Kidney (tissue), 14 donors: ENCODE data around the gene TMEM209. TPM values are rescaled to one million over a fixed set of nuclear protein-coding genes. Genes with fewer than 3 reads are reported as not detected.
"Not testable (repeated sequence)": the region's sequence is repeated elsewhere in the genome, so short reads cannot be mapped to it uniquely, and the experiment has no call there.

Experiments
- DNase-seq, 5 donors: peaks; one replicate each; pipeline ENCODE4 v3.0.0-alpha.2; 2013 to 2020
- FAIRE-seq: peaks from 2 replicates; lab custom pipeline; 2012; peaks lifted over from hg19 to GRCh38; lab: Jason Lieb, UNC
- H3K27ac ChIP-seq, 2 donors: one replicate each; pipeline ENCODE4 v1.7.0; 2013; ENCODE audit warnings: low read depth in 2 of 2, low read length in 2 of 2, inconsistent platforms in 1 of 2
- H3K27me3 ChIP-seq: one replicate; pipeline ENCODE4 v1.7.1; 2013; ENCODE audit warnings: low read length, inconsistent platforms; ENCODE audit not compliant: control insufficient read depth, insufficient read depth
- H3K36me3 ChIP-seq, 3 donors: one replicate each; pipeline versions ENCODE4 v1.7.0 to v1.7.1; 2013; ENCODE audit warnings: low read length in 3 of 3, control low read depth in 1 of 3, inconsistent platforms in 1 of 3; ENCODE audit not compliant: insufficient read depth in 3 of 3, control insufficient read depth in 2 of 3
- H3K4me1 ChIP-seq, 3 donors: one replicate each; pipeline versions ENCODE4 v1.7.0 to v1.7.1; 2013; ENCODE audit warnings: low read length in 3 of 3, inconsistent platforms in 1 of 3, low read depth in 1 of 3; ENCODE audit not compliant: control insufficient read depth in 2 of 3, insufficient read depth in 2 of 3
- H3K4me3 ChIP-seq, 3 donors: one replicate each; pipeline versions ENCODE4 v1.7.0 to v1.8.1; 2013; ENCODE audit warnings: low read length in 3 of 3, control low read depth in 1 of 3, inconsistent platforms in 1 of 3
- H3K9ac ChIP-seq, 3 donors: one replicate each; pipeline versions ENCODE4 v1.7.0 to v1.7.1; 2013; ENCODE audit warnings: low read length in 3 of 3, control low read depth in 1 of 3, inconsistent platforms in 1 of 3
- H3K9me3 ChIP-seq, 3 donors: one replicate each; pipeline versions ENCODE4 v1.7.0 to v1.7.1; 2013; ENCODE audit warnings: low read length in 3 of 3, control low read depth in 1 of 3, inconsistent platforms in 1 of 3; ENCODE audit not compliant: control insufficient read depth in 2 of 3, insufficient read depth in 1 of 3
- CTCF ChIP-seq: IDR thresholded peaks from 3 replicates; pipeline ENCODE4 v1.5.1; 2012; ENCODE audit warnings: mild to moderate bottlenecking, moderate library complexity, borderline replicate concordance; ENCODE audit not compliant: insufficient read depth; ENCODE audit errors: extremely low read depth
- intact Hi-C: fragments of 100-400 bp; cut with DNase I; formaldehyde crosslinking; loops from one replicate; pipeline ENCODE4 v1.11.1; 2022
- polyA plus RNA-seq: library from polyadenylated mRNA; stranded (reverse); fragments of 350-450 nt; fragmentation: Illumina TruSeq; extraction: RNeasy Lipid Tissue Mini Kit (QIAGEN cat#74804); gene quantifications from one replicate; pipeline ENCODE4 v1.2.3, GENCODE V29; 2014; ENCODE audit warnings: low read depth, low replicate concordance; ENCODE audit not compliant: insufficient read depth
- total RNA-seq: library from RNA; stranded (reverse); fragmentation: NEBNext Ultra II Directional; extraction: Animal tissue kit (Norgen Biotek cat#: 25700); gene quantifications from one replicate; pipeline ENCODE4 v1.2.1, GENCODE V29; 2021
- donor health status: control.
- donor health status: control.
- donor health status: control.
- donor health status: control.
- donor health status: control.
- donor health status: DM: yes; HTN: yes; CAD: no.
- donor health status: Normal renal cell carcinoma (clear cell type).

TMEM209 gene
- total and polyA plus RNA-seq, 2 donors from 2014 or later, result 4.3 to 29.0 TPM

GRCh38 chr7:130127404-130127803 is 77.8 kb downstream of the TMEM209 start:
- peaks cover 0 to 5% (median 4%) of the 10 kb centered on the region in 3 donors for H3K4me1 ChIP-seq
- H3K9me3 ChIP-seq, result no peaks in the 10 kb centered on the region
- peaks cover 14 to 28% (median 15%) of the 10 kb centered on the region in 3 donors for H3K36me3 ChIP-seq
- intact Hi-C loops, result no loop called here
- FAIRE-seq (no peak), DNase-seq (no peak)
- no peak overlapping the region for H3K9ac ChIP-seq
- TF ChIP-seq CTCF, result no peak
- no peak overlapping the region for H3K4me3 ChIP-seq
- H3K27me3 ChIP-seq, result no peaks in the 10 kb centered on the region
- no peak overlapping the region for H3K27ac ChIP-seq

DNA sequence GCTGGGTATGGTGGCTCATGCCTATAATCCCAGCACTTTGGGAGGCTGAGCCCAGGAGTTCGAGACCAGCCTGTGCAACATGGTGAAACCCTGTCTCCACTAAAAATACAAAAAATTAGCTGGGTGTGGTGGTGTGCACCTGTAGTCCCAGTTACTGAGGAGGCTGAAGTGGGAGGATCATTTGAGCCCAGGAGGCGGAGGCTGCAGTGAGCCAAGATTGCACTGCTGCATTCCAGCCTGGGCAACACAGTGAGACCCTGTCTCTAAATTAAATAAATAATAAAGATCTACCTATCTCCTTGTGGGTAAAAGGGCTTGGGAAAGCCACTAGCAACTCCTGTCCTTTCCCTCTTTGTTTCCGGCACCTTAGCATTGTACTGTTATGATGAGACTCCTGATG is 78.4 kb downstream of the TMEM209 start:
- not testable (repeated sequence) for H3K9ac ChIP-seq, FAIRE-seq
- H3K36me3 ChIP-seq, result peaks cover 14 to 31% (median 18%) of the 10 kb centered on the region in 3 donors

DNA sequence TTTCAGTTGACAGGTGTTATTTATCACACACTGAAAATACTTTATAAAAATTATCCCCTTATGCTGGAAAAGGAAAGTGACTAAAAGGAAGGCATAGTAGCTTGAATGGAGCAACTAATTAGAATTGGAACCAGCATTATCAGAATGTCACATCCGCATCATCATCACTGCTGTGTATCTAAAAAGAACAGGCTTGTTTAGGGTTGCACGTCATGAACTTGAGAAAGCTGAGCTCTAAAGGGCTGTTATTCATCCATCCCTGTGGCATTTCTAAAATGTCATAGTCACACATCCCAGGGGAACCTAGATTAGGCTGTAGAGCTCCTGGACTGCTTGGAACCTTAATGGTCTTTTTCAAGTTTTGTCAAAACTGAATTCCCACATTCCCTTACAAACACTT is 80.5 kb downstream of the TMEM209 start:
- H3K4me3 ChIP-seq, result no peak overlapping the region

More for the DNA sequence above, 78.4 kb downstream of the TMEM209 start:
- H3K4me3 ChIP-seq, H3K4me1 ChIP-seq, H3K27me3 ChIP-seq, intact Hi-C loops, DNase-seq, H3K27ac ChIP-seq, H3K9me3 ChIP-seq: not testable (repeated sequence)

DNA sequence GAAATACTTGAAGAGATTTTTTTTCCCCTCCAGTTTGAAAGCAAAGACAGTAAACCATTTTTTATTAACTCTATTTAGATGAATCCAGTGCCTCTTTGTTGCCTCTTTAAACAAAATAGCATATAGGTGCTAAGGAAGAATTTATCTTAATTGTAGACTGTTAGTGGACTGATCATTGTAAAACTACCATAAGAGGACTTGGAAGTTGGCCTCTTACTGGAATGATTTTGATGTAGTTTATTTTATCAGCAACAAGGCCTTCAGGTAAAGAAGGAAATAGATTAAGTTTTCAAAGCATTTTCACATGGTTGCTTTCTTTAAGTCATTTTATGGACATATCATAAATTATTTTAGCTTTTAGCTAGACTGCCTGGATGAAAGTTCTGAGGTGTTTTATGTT is 81.7 kb downstream of the TMEM209 start:
- peaks cover 0 to 4% (median 0%) of the 10 kb centered on the region in 3 donors for H3K4me1 ChIP-seq
- no peak for TF ChIP-seq CTCF
- H3K27ac ChIP-seq, result no peak overlapping the region
- H3K4me3 ChIP-seq, result no peak overlapping the region
- H3K9me3 ChIP-seq, result no peaks in the 10 kb centered on the region
- no peaks in the 10 kb centered on the region for H3K27me3 ChIP-seq
- H3K36me3 ChIP-seq, result peaks cover 16 to 32% (median 16%) of the 10 kb centered on the region in 3 donors
- no peak overlapping the region for H3K9ac ChIP-seq
- DNase-seq, result no peak
- no peak for FAIRE-seq
- intact Hi-C loops, result no loop called here

More for the DNA sequence above, 80.5 kb downstream of the TMEM209 start:
- FAIRE-seq, result no peak
- Histone ChIP-seq H3K4me1 (peaks cover 0 to 4% (median 0%) of the 10 kb centered on the region in 3 donors), H3K27ac (no peak overlapping the region), H3K27me3 (no peaks in the 10 kb centered on the region), H3K36me3 (peaks cover 16 to 36% (median 16%) of the 10 kb centered on the region in 3 donors), H3K9me3 (no peaks in the 10 kb centered on the region), H3K9ac (no peak overlapping the region)
- DNase-seq, result no peak
- no peak for TF ChIP-seq CTCF
- intact Hi-C loops, result no loop called here
